Measurements from ENCODE around the gene DOK1. TPM values are rescaled to one million over a fixed set of nuclear protein-coding genes. Genes with fewer than 3 reads are reported as not detected.
"Not testable (repeated sequence)": the region's sequence is repeated elsewhere in the genome, so short reads cannot be mapped to it uniquely, and the experiment has no call there.

The DOK1 gene
- total RNA-seq, 1 donor from 2014 or later: 11.8 TPM

GRCh38 chr2:74548285-74548899 is 6.1 kb upstream of the DOK1 start:
- DNase-seq (ENCODE audit: low spot score): no peak

GRCh38 chr2:74548900-74549826 is 5.4 kb upstream of the DOK1 start:
- peak; percentile 67 for DNase-seq (ENCODE audit: low spot score)

GRCh38 chr2:74550231-74550630 is 4.3 kb upstream of the DOK1 start:
- DNase-seq (ENCODE audit: low spot score): no peak

GRCh38 chr2:74551530-74551929 is 3.0 kb upstream of the DOK1 start:
- no peak for DNase-seq (ENCODE audit: low spot score)

- DNase-seq (ENCODE audit: low spot score): no peak
Measured at GRCh38 chr2:74551942-74552913, 2.3 kb upstream of the DOK1 start.

- DNase-seq (ENCODE audit: low spot score): no peak
Measured at GRCh38 chr2:74552914-74553811, 1.4 kb upstream of the DOK1 start.

GRCh38 chr2:74554820-74555531 is 456 bp downstream of the DOK1 start:
- peak; percentile 67 for DNase-seq (ENCODE audit: low spot score)

GRCh38 chr2:74555610-74556103 is 1.1 kb downstream of the DOK1 start:
- DNase-seq (ENCODE audit: low spot score): no peak

- no peak for DNase-seq (ENCODE audit: low spot score)
Measured at GRCh38 chr2:74556159-74556558, 1.6 kb downstream of the DOK1 start.

- DNase-seq (ENCODE audit: low spot score): no peak
Measured at GRCh38 chr2:74556831-74557370, 2.4 kb downstream of the DOK1 start.

GRCh38 chr2:74558284-74559230 is 4.0 kb downstream of the DOK1 start:
- no peak for DNase-seq (ENCODE audit: low spot score)

GRCh38 chr2:74559912-74560311 is 5.4 kb downstream of the DOK1 start:
- no peak for DNase-seq (ENCODE audit: low spot score)

- no peak for DNase-seq (ENCODE audit: low spot score)
Measured at GRCh38 chr2:74560591-74560990, 6.1 kb downstream of the DOK1 start.

- DNase-seq (ENCODE audit: low spot score): not testable (repeated sequence)
Measured at GRCh38 chr2:74561022-74561421, 6.5 kb downstream of the DOK1 start.

- DNase-seq (ENCODE audit: low spot score): no peak
Measured at GRCh38 chr2:74562126-74562775, 7.7 kb downstream of the DOK1 start.

GRCh38 chr2:74564222-74564621 is 9.7 kb downstream of the DOK1 start:
- no peak for DNase-seq (ENCODE audit: low spot score)

GRCh38 chr2:74566076-74566753 is 11.7 kb downstream of the DOK1 start:
- no peak for DNase-seq (ENCODE audit: low spot score)

- DNase-seq (ENCODE audit: low spot score): no peak
Measured at GRCh38 chr2:74566754-74567085, 12.2 kb downstream of the DOK1 start.

Data from ureter (tissue), 1 donor.